Gastroesophageal sphincter (tissue), 4 donors: ENCODE measurements around the gene COG5. TPM values are rescaled to one million over a fixed set of nuclear protein-coding genes. Genes with fewer than 3 reads are reported as not detected.
A peak's percentile ranks its signal among the peaks of the same experiment; 100 is the strongest.

Experiments used
- ATAC-seq: fragments of 150-250 bp; one replicate; pipeline ENCODE4 v1.9.1; 2016; ENCODE audit warnings: mild to moderate bottlenecking, moderate library complexity
- H3K27ac ChIP-seq, 4 donors: fragments of 200-600 bp; sonication (generic) in 3 of 4; 1 replicate in 3 of 4; 2 replicates in 1 of 4; pipeline ENCODE4 v1.5.1; 2016 to 2019
- H3K27me3 ChIP-seq: fragments of 200-600 bp; sonication (generic); one replicate; pipeline ENCODE4 v1.5.1; 2019
- H3K36me3 ChIP-seq, 2 donors: fragments of 200-600 bp; sonication (generic); one replicate each; pipeline ENCODE4 v1.5.1; 2019; ENCODE audit warnings: control low read depth in 1 of 2
- H3K4me1 ChIP-seq, 3 donors: fragments of 200-600 bp; sonication (generic); 1 replicate in 2 of 3; 2 replicates in 1 of 3; pipeline ENCODE4 v1.5.1; 2016 to 2019; ENCODE audit warnings: control low read depth in 2 of 3
- H3K4me3 ChIP-seq, 2 donors: fragments of 200-600 bp; sonication (generic); one replicate each; pipeline ENCODE4 v1.5.1; 2019; ENCODE audit warnings: mild to moderate bottlenecking in 1 of 2, moderate library complexity in 1 of 2
- H3K9me3 ChIP-seq, 3 donors: fragments of 200-600 bp; sonication (generic); one replicate each; pipeline ENCODE4 v1.5.1; 2017 to 2019; ENCODE audit warnings: control low read depth in 2 of 3
- CTCF ChIP-seq, 4 experiments: fragments of 200-600 bp in 2 of 4; fragments of 450-650 bp in 2 of 4; sonication (generic) in 1 of 4; IDR thresholded peaks; one replicate each; pipeline ENCODE4 v1.5.1; 2017 to 2019; ENCODE audit warnings: antibody characterized with exemption in 4 of 4, mild to moderate bottlenecking in 2 of 4, moderate library complexity in 2 of 4
- EP300 ChIP-seq: sonication (generic); formaldehyde crosslinking; IDR thresholded peaks from one replicate; pipeline ENCODE4 v1.6.1; 2017; ENCODE audit warnings: antibody characterized with exemption, mild to moderate bottlenecking
- POLR2A ChIP-seq, 2 donors: fragments of 450-650 bp; IDR thresholded peaks; one replicate each; pipeline ENCODE4 v1.6.1; 2017; ENCODE audit warnings: antibody characterized with exemption in 2 of 2, mild to moderate bottlenecking in 2 of 2, moderate library complexity in 1 of 2
- POLR2AphosphoS5 ChIP-seq: sonication (generic); formaldehyde crosslinking; IDR thresholded peaks from one replicate; pipeline ENCODE4 v1.6.1; 2017; ENCODE audit warnings: antibody characterized with exemption
- WGBS, 2 donors: methylation state at CpG; one replicate each; pipeline ENCODE4 v1.1.5; 2018; ENCODE audit warnings: low coverage in 1 of 2; 5-methylcytosine and 5-hydroxymethylcytosine counted together
- total RNA-seq, 4 donors: library from RNA; depleted of rRNA; stranded (reverse); fragments of >200 nt; gene quantifications; one replicate each; pipeline ENCODE4 v1.1.0, GENCODE V29; 2016

The COG5 gene
- total RNA-seq, 4 donors from 2014 or later: 31.6 to 50.4 (median 41.1) TPM

- H3K27ac ChIP-seq: no peak overlapping the region
- 76 to 89% methylated on average over 2 of the region's 2 CpGs for WGBS, 2 donors
- peaks cover 10 to 82% (median 15%) of the 10 kb centered on the region in 3 donors for H3K4me1 ChIP-seq
- peaks cover 0 to 6% of the 10 kb centered on the region in 2 donors for H3K36me3 ChIP-seq
- no peaks in the 10 kb centered on the region for H3K27me3 ChIP-seq
- TF ChIP-seq POLR2AphosphoS5: no peak
- TF ChIP-seq EP300: no peak
- H3K9me3 ChIP-seq: no peaks in the 10 kb centered on the region
- ATAC-seq: no peak
- no peak overlapping the region for H3K4me3 ChIP-seq
Observed at GRCh38 chr7:107173191-107173590, 390.5 kb downstream of the COG5 start.

GRCh38 chr7:107172276-107173032 is 391.3 kb downstream of the COG5 start:
- WGBS, 2 donors: 60 to 84% methylated on average over 4 of the region's 4 CpGs
- TF ChIP-seq POLR2A (IDR thresholded peaks at IDR 0.05) (no peak), CTCF (IDR thresholded peaks at IDR 0.05) (no peak), EP300 (no peak), POLR2AphosphoS5 (no peak)
- Histone ChIP-seq H3K4me3 (no peak overlapping the region), H3K27ac (peak overlapping the region in 1 of 4 donors; percentile 13), H3K4me1 (peaks cover 10 to 77% (median 15%) of the 10 kb centered on the region in 3 donors), H3K36me3 (peaks cover 0 to 6% of the 10 kb centered on the region in 2 donors), H3K27me3 (no peaks in the 10 kb centered on the region), H3K9me3 (no peaks in the 10 kb centered on the region)
- no peak for ATAC-seq

- no peak for ATAC-seq
- Histone ChIP-seq H3K4me3 (no peak overlapping the region), H3K27ac (peak overlapping the region in 2 of 4 donors; percentile 13 to 27), H3K36me3 (peaks cover 0 to 6% of the 10 kb centered on the region in 2 donors), H3K27me3 (no peaks in the 10 kb centered on the region), H3K9me3 (no peaks in the 10 kb centered on the region), H3K4me1 (peaks cover 8 to 73% (median 13%) of the 10 kb centered on the region in 3 donors)
- TF ChIP-seq POLR2AphosphoS5 (no peak), CTCF (IDR thresholded peaks at IDR 0.05) (no peak), EP300 (no peak), POLR2A (IDR thresholded peaks at IDR 0.05) (no peak)
- 20 to 40% methylated on average over 1 to 2 of the region's 12 CpGs for WGBS, 2 donors
Observed at GRCh38 chr7:107171496-107171895, 392.2 kb downstream of the COG5 start.

GRCh38 chr7:107170051-107170915 is 393.4 kb downstream of the COG5 start:
- WGBS, 2 donors: 10 to 11% methylated on average over 13 of the region's 13 CpGs

More at GRCh38 chr7:107170051-107170915, 393.4 kb downstream of the COG5 start:
- Histone ChIP-seq H3K9me3 (no peaks in the 10 kb centered on the region), H3K4me3 (peak overlapping the region; percentile 83 to 84), H3K27ac (peak overlapping the region; percentile 52 to 100 (median 99)), H3K36me3 (peaks cover 0 to 6% of the 10 kb centered on the region in 2 donors), H3K27me3 (no peaks in the 10 kb centered on the region), H3K4me1 (peaks cover 6 to 61% (median 13%) of the 10 kb centered on the region in 3 donors)
- no peak for ATAC-seq
- TF ChIP-seq CTCF (IDR thresholded peaks at IDR 0.05) (no peak), POLR2A (IDR thresholded peaks at IDR 0.05) (no peak), EP300 (no peak), POLR2AphosphoS5 (no peak)
